Neuronal stem cell (in vitro differentiated cells): ENCODE data around the gene NSUN3.

Source experiments
- DNase-seq: peaks from one replicate; pipeline ENCODE4 v3.0.0-alpha.2; 2013; ENCODE audit warnings: low spot score
- H2AFZ ChIP-seq: one replicate; pipeline ENCODE4 v1.6.1; 2013; ENCODE audit warnings: mild to moderate bottlenecking, low read length, inconsistent platforms
- H2AK5ac ChIP-seq: 2 replicates; pipeline ENCODE4 v1.6.1; 2013; ENCODE audit warnings: low read depth, mild to moderate bottlenecking, inconsistent platforms, low read length, moderate library complexity, mixed read lengths
- H2BK120ac ChIP-seq: 2 replicates; pipeline ENCODE4 v1.6.1; 2013; ENCODE audit warnings: low read depth, mild to moderate bottlenecking, inconsistent platforms, low read length, moderate library complexity, mixed read lengths
- H2BK12ac ChIP-seq: one replicate; pipeline ENCODE4 v1.6.1; 2013; ENCODE audit warnings: low read length, inconsistent platforms
- H2BK15ac ChIP-seq: 2 replicates; pipeline ENCODE4 v1.6.1; 2013; ENCODE audit warnings: mild to moderate bottlenecking, low read length, inconsistent platforms, mixed read lengths
- H2BK5ac ChIP-seq: one replicate; pipeline ENCODE4 v1.6.1; 2013; ENCODE audit warnings: inconsistent platforms, mild to moderate bottlenecking, low read length, moderate library complexity
- H3K14ac ChIP-seq: one replicate; pipeline ENCODE4 v1.6.1; 2013; ENCODE audit warnings: low read length, inconsistent platforms
- H3K18ac ChIP-seq: 2 replicates; pipeline ENCODE4 v1.6.1; 2013; ENCODE audit warnings: low read length, inconsistent platforms
- H3K23ac ChIP-seq: 2 replicates; pipeline ENCODE4 v1.6.1; 2013; ENCODE audit warnings: low read depth, mild to moderate bottlenecking, mixed read lengths, low read length, inconsistent platforms; ENCODE audit not compliant: poor library complexity
- H3K27ac ChIP-seq: replicated peaks from 3 replicates; pipeline ENCODE4 v1.5.1; 2013; ENCODE audit warnings: low read length, inconsistent platforms
- H3K27me3 ChIP-seq, 3 experiments: 2 replicates each; pipeline ENCODE4 v1.6.1; 2013; ENCODE audit warnings: low read length in 3 of 3, mild to moderate bottlenecking in 2 of 3, inconsistent platforms in 1 of 3, low read depth in 1 of 3, mixed read lengths in 1 of 3, moderate library complexity in 1 of 3; ENCODE audit not compliant: control insufficient read depth in 3 of 3, insufficient read depth in 3 of 3
- H3K36me3 ChIP-seq, 2 donors: replicated peaks in 1 of 2; 2 replicates each; pipeline ENCODE4 v1.6.1; 2013; ENCODE audit warnings: low read length in 2 of 2; ENCODE audit not compliant: control insufficient read depth in 2 of 2, insufficient read depth in 2 of 2
- H3K4ac ChIP-seq: 2 replicates; pipeline ENCODE4 v1.6.1; 2013; ENCODE audit warnings: inconsistent platforms, mild to moderate bottlenecking, low read length, moderate library complexity
- H3K4me1 ChIP-seq, 2 donors: 1 replicate in 1 of 2; 2 replicates in 1 of 2; pipeline ENCODE4 v1.6.1; 2013; ENCODE audit warnings: low read length in 2 of 2, low read depth in 1 of 2; ENCODE audit not compliant: control insufficient read depth in 2 of 2, insufficient read depth in 1 of 2
- H3K4me2 ChIP-seq: one replicate; pipeline ENCODE4 v1.6.1; 2013; ENCODE audit warnings: mild to moderate bottlenecking, low read length, inconsistent platforms; ENCODE audit not compliant: insufficient read depth, poor library complexity, severe bottlenecking
- H3K4me3 ChIP-seq, 2 donors: 2 replicates each; pipeline ENCODE4 v1.5.1; 2013; ENCODE audit warnings: low read length in 2 of 2, mild to moderate bottlenecking in 2 of 2, inconsistent platforms in 1 of 2, moderate library complexity in 1 of 2
- H3K79me1 ChIP-seq: one replicate; pipeline ENCODE4 v1.6.1; 2013; ENCODE audit warnings: low read depth, mild to moderate bottlenecking, inconsistent platforms, low read length, moderate library complexity
- H3K9ac ChIP-seq: one replicate; pipeline ENCODE4 v1.6.1; 2013; ENCODE audit warnings: mild to moderate bottlenecking, low read depth, low read length, inconsistent platforms; ENCODE audit not compliant: poor library complexity
- H3K9me3 ChIP-seq, 2 donors: replicated peaks in 1 of 2; 2 replicates each; pipeline versions ENCODE3 to v1.6.1; 2013; ENCODE audit warnings: low read length in 2 of 2, mild to moderate bottlenecking in 2 of 2, inconsistent platforms in 1 of 2, low read depth in 1 of 2, mixed read lengths in 1 of 2, moderate library complexity in 1 of 2; ENCODE audit not compliant: control insufficient read depth in 2 of 2, insufficient read depth in 1 of 2
- H4K8ac ChIP-seq: one replicate; pipeline ENCODE4 v1.6.1; 2013; ENCODE audit warnings: low read depth, mild to moderate bottlenecking, inconsistent platforms, low read length, moderate library complexity
- H4K91ac ChIP-seq: one replicate; pipeline ENCODE4 v1.6.1; 2013; ENCODE audit warnings: low read length, low read depth, mild to moderate bottlenecking, inconsistent platforms; ENCODE audit not compliant: poor library complexity
- WGBS, 2 donors: extraction: QIAGEN DNeasy Blood & Tissue Kit; methylation state at CpG; one replicate each; pipeline ENCODE4 v1.1.7; 2013; ENCODE audit warnings: missing lambda C conversion rate in 2 of 2, mixed read lengths in 1 of 2; ENCODE audit not compliant: insufficient read length in 2 of 2, insufficient replicate concordance in 1 of 2; ENCODE audit errors: extremely low coverage in 2 of 2; 5-methylcytosine and 5-hydroxymethylcytosine counted together

The NSUN3 gene

DNA sequence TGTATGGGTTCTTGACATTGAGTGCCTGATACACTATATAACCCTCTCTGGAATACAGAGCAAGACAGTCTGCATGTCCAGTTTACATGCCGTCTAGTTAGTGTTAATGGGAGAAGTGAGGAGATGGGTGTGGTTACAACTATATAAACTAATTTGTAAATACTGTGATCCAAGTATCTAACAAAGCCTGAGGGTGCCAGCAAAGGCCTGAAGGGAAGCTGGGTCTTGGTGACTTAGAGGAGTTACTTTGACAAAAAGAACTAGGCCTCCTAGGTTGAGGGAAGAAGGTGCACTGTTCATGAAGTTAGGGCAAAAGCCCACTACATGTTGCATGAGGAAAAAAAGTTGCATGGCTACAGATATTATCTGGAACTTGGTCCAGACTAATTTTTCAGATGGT lies 2.3 kb downstream of the NSUN3 start:
- Histone ChIP-seq H3K23ac (no peak overlapping the region), H3K36me3 (peaks cover 0 to 44% of the 10 kb centered on the region in 2 donors), H3K27me3 (no peaks in the 10 kb centered on the region), H3K14ac (no peak overlapping the region), H2AFZ (no peak overlapping the region), H2BK5ac (no peak overlapping the region), H2BK12ac (no peak overlapping the region), H4K8ac (no peak overlapping the region), H3K4me3 (no peak overlapping the region), H2BK120ac (no peak overlapping the region), H3K79me1 (peaks cover 2% of the 10 kb centered on the region), H3K4me1 (peaks cover 0 to 3% of the 10 kb centered on the region in 2 donors), H3K4ac (no peak overlapping the region), H2AK5ac (no peak overlapping the region), H3K4me2 (no peak overlapping the region), H3K9ac (no peak overlapping the region), H3K18ac (no peak overlapping the region), H3K9me3 (peaks cover 0 to 6% of the 10 kb centered on the region in 2 donors), H2BK15ac (no peak overlapping the region), H4K91ac (no peak overlapping the region), H3K27ac (no peak overlapping the region)
- DNase-seq = no peak
- no CpG with 5 or more reads among the region's 1 CpG for WGBS, 2 donors

GRCh38 chr3:94065819-94066480 lies 3.1 kb downstream of the NSUN3 start:
- no peak overlapping the region for H3K4me3 ChIP-seq
- peaks cover 2% of the 10 kb centered on the region for H3K79me1 ChIP-seq
- no peak overlapping the region for H3K23ac ChIP-seq
- H4K91ac ChIP-seq = no peak overlapping the region
- no peak overlapping the region for H2AFZ ChIP-seq
- H2AK5ac ChIP-seq = no peak overlapping the region
- no CpG with 5 or more reads among the region's 1 CpG for WGBS, 2 donors
- H2BK15ac ChIP-seq = no peak overlapping the region
- no peaks in the 10 kb centered on the region for H3K27me3 ChIP-seq
- DNase-seq = no peak
- H4K8ac ChIP-seq = no peak overlapping the region
- no peak overlapping the region for H3K14ac ChIP-seq
- no peak overlapping the region for H2BK12ac ChIP-seq
- H3K4me1 ChIP-seq = peaks cover 0 to 3% of the 10 kb centered on the region in 2 donors
- H3K9ac ChIP-seq = no peak overlapping the region
- no peak overlapping the region for H3K4ac ChIP-seq
- H2BK5ac ChIP-seq = no peak overlapping the region
- H3K27ac ChIP-seq = no peak overlapping the region
- H3K9me3 ChIP-seq = peaks cover 0 to 6% of the 10 kb centered on the region in 2 donors
- H2BK120ac ChIP-seq = no peak overlapping the region
- H3K18ac ChIP-seq = no peak overlapping the region
- no peak overlapping the region for H3K4me2 ChIP-seq
- H3K36me3 ChIP-seq = peaks cover 0 to 35% of the 10 kb centered on the region in 2 donors

- H3K9me3 ChIP-seq = peaks cover 0 to 6% of the 10 kb centered on the region in 2 donors
- H3K27me3 ChIP-seq = no peaks in the 10 kb centered on the region
- peaks cover 0 to 36% of the 10 kb centered on the region in 2 donors for H3K36me3 ChIP-seq
- no peak overlapping the region for H2BK5ac ChIP-seq
- H3K23ac ChIP-seq = no peak overlapping the region
- H2AK5ac ChIP-seq = no peak overlapping the region
- H4K8ac ChIP-seq = no peak overlapping the region
- peaks cover 0 to 2% of the 10 kb centered on the region in 2 donors for H3K4me1 ChIP-seq
- no peak overlapping the region for H3K18ac ChIP-seq
- H2BK15ac ChIP-seq = no peak overlapping the region
- no peak overlapping the region for H3K4me3 ChIP-seq
- H4K91ac ChIP-seq = no peak overlapping the region
- no CpG with 5 or more reads among the region's 6 CpGs for WGBS, 2 donors
- H3K27ac ChIP-seq = no peak overlapping the region
- no peak overlapping the region for H2BK12ac ChIP-seq
- DNase-seq = no peak
- H2AFZ ChIP-seq = no peak overlapping the region
- no peak overlapping the region for H3K4ac ChIP-seq
- no peak overlapping the region for H3K4me2 ChIP-seq
- peaks cover 2% of the 10 kb centered on the region for H3K79me1 ChIP-seq
- no peak overlapping the region for H3K9ac ChIP-seq
- no peak overlapping the region for H3K14ac ChIP-seq
- H2BK120ac ChIP-seq = no peak overlapping the region
These were observed 3.9 kb downstream of the NSUN3 start for GRCh38 chr3:94066506-94067500.
